HG03575 (cell line): Measurements from ENCODE around the gene SLC7A9.
"Not testable (repeated sequence)": the region's sequence is repeated elsewhere in the genome, so short reads cannot be mapped to it uniquely, and the experiment has no call there.

ENCODE experiments used
- ATAC-seq: cut with Tn5 transposase; IDR thresholded peaks from one replicate; pipeline ENCODE4 v1.9.1; 2021; ENCODE audit not compliant: unreplicated experiment, insufficient number of reproducible peaks, low FRiP score; ENCODE audit errors: extremely low read depth

SLC7A9 gene

DNA sequence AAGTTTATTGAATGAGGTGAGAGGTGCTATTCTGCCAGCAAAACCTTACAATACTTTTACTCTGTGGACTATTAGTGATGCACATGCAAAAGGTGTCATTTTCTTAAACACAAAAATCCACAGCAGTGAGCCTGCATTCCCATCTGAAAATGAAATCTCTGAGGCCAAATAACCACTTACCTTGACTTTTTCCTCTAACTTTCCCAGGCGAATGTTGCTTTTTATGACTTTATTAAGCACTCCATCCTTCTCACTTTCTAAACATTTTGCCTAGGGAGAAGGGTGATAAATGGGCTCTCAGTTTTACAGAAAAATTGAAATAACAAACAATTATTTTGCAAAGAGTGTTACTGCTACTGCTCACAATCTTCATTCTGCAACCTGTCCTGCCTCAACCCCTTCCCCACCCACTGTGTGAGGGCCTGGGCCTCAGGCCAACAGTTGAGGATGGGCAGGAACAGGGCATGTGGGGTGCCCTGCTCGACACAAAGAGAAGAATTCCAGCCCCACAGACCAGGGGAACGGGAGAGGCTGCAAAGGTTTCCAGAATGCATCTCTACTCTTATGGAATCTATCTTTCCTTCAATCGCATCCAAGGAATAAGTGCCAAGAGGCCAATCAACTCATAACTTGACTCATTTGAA, 18.1 kb upstream of the SLC7A9 start:
- ATAC-seq = no peak

- no peak for ATAC-seq
Measured at GRCh38 chr19:32886241-32886640, 16.7 kb upstream of the SLC7A9 start.

DNA sequence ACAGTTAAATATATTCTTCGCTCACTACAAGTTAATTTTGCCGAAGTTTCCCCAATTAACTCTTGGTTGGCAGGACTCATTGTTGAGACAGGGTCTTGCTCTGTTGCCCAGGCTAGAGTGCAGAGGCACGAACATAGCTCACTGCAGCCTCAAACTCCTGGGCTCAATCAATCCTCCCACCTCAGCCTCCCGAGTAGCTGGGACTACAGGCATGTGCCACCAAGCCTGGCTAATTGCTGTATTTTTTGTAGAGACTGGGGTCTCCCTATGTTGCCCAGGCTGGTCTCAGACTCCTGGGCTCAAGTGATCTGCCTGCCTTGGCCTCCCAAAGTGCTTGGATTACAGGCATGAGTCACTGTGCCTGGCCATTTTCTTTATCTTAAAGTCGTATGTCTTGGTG, 15.7 kb upstream of the SLC7A9 start:
- ATAC-seq = not testable (repeated sequence)

GRCh38 chr19:32881766-32882165, 12.2 kb upstream of the SLC7A9 start:
- ATAC-seq = no peak

GRCh38 chr19:32880622-32881021, 11.1 kb upstream of the SLC7A9 start:
- ATAC-seq = no peak

DNA sequence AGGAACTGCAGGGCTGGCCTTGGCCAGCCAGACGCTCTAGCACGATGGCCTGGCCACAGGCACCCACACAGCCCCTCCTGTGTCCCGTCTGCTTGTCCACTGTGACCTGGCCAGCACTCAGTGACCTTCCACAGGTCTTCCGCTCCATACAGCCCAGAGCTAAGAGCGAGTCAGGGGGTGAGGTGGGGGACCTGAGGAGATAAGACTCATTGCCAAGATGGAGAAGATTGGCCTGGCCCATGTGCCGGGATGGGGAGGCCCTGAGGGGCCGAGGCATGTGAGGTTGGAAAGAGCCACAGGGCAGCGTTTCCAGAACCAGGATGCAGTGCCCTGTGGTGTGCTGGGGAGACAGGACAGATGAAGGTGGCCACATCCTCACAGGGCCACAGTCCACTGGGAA, 10.2 kb upstream of the SLC7A9 start:
- no peak for ATAC-seq

GRCh38 chr19:32878988-32879387, 9.4 kb upstream of the SLC7A9 start:
- no peak for ATAC-seq

DNA sequence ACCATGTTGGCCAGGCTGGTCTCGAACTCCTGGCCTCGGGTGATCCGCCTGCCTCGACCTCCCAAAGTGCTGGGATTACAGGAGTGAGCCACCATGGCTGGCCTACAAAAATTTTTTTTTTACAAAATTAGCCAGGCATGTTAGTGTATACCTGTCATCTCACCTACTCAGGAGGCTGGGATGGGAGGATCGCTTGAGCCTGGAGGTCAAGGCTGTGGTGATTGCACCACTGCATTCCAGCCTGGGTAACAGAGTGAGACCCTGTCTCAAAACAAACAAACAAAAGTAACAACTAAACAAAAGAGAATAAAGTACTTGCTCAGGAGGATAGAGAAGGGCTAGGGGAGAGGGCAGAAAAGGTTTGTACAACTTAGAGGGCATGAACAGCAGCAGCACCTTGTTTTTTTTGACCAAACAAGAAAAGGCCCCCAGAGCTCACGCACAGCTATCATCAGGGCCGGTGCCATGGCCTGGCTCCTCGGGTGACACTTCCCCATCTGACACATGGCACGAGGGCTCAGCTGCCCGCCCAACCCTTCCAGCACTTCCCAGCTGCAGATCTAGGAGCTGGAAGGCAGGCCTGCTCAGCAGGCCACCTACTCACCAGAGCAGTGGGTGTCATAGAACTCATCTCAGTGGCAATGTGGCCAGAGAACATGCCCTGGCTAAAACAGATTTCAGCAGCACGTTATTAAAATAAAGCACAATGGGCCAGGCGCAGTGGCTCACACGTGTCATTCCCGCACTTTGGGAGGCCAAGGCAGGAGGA, 8.6 kb upstream of the SLC7A9 start:
- ATAC-seq = no peak

GRCh38 chr19:32877323-32877912, 7.9 kb upstream of the SLC7A9 start:
- ATAC-seq = no peak

DNA sequence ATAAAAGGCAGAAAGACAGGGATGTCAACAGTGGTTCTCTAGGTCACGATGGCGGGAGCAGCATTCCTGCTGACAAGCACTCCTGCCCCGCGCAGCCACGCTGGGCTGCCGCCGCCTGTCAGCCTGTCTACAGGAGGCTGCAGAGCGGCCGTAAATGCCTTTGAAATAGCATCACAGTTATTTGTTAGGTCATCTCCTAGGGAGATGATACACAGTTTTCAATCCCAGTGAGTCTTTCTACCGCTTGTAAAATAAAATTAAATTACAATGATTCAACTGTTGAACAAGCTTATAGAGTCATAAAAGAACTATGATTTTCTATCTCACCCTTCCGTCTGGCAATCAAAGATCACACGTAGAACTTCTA, 7.3 kb upstream of the SLC7A9 start:
- no peak for ATAC-seq

- no peak for ATAC-seq
Measured at GRCh38 chr19:32876236-32876918, 6.8 kb upstream of the SLC7A9 start.

- ATAC-seq = no peak
Measured at GRCh38 chr19:32875428-32875827, 5.9 kb upstream of the SLC7A9 start.

DNA sequence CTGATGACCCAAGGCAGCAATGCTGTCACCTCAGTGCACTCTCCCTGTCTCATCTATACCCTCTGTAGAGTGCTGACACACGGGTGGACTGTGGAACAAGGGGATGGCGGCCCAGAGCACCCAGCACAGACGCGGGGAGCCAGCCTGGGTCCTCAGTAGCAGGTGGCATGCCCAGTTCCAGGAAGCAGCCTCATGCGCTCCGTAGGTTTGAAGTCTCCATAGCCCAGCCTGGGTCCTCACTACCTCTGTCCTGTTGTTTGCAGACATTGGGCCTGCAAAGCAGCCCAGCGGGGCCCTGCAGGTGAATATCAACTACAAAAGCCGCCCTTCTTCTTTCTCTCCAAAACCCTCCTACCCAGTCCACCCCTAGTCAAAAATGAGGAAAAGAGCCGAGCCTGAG, 5.0 kb upstream of the SLC7A9 start:
- ATAC-seq = no peak

DNA sequence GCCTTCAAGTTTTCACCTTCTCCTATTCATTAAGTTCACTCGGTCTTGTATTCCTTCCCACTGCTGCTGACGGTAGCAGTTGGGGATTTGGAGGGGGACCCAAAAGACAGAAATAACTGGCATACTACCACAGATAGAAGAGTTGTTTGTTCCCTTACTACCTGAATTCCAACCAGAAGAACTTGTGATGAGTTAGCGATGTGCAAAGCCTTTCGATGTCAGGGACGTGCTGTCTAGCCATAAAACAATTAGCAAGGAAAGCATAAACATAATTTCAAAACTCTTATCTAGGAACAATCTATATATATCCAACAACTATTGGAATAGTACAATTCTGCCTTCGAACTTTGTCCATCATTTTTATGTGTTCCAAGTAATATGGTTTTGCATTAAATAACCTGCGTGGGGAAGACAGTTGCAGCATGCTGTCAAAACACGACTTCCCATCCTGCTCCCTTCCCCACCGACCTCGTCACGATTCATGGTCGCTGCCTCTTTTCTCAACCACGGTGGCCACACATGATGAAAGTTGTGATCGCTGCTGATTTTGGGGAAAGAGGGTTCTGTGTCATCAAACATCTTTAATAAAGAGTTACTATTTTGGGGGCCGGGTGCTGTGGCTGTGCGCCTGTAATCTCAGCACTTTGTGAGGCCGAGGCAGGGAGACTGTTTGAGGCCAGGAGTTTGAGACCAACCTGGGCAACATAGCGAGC, 3.8 kb upstream of the SLC7A9 start:
- ATAC-seq = no peak

GRCh38 chr19:32872391-32872790, 2.8 kb upstream of the SLC7A9 start:
- no peak for ATAC-seq

DNA sequence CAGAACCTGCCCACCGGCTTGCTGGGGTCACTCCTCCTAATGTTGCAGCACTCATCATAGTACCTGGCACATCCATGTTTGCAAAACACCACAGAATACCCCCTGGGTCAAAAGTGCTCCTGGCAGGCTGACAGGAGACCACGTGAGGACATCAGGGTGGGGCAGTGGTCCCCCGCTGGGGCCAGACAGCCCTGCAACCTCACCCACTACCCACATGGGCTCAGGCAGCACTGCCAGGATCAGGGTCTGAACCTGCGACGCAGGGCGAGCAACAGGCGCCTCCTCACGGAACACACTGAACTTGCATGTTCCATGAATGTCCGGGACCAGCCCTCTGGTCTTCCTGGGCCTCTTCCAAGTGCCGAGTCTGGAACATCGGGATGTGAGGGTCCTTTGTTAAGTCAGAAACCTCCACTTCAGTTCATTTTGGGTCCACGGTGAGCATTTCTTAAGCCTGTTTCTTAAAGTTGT, 1.4 kb upstream of the SLC7A9 start:
- ATAC-seq = no peak

GRCh38 chr19:32869966-32870573, 503 bp upstream of the SLC7A9 start:
- no peak for ATAC-seq

DNA sequence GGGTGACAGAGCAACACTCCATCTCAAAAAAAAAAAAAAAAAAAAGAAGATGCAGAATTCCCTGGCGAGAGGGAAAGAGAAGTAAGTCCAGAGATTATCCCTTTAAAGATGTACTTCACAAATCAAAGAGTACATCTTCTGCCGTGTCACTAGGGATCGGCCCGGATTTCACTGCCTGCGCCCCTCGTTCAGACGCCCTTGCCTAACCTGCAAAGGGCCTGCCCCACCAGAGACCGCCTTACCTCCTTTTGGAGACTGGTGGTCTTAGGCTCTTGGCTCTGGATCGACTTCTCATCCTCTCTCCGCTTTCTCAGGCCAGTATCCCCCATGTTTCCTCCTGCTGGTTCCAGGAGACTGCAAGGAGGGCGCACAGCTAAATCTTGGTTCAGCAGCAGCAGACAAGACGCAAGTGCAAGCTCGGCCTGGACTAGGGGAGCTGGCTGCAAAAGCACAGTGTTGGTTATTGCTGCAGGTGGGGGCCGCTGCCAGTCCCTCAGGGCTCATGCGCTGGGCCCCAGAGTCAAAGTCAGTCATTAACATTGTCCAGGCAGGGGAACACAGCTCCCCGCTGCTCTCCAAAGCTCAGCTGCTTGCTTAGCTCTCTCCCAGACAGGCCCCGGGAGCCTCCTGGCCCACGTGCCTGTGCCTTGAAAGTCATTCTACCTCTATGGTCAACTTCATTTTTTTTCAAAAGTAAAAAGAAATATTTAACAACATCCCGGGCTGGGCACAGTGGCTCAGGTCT, 1.2 kb downstream of the SLC7A9 start:
- no peak for ATAC-seq
